GM12873 (cell line): ENCODE data around the gene MSH2.

ENCODE experiments used
- CTCF ChIP-seq: IDR thresholded peaks from 2 replicates; pipeline ENCODE4 v1.5.1; 2012; ENCODE audit warnings: low read depth, mild to moderate bottlenecking, moderate library complexity, low read length, control low read depth; ENCODE audit not compliant: insufficient read depth; ENCODE audit errors: missing control alignments

The MSH2 gene

GRCh38 chr2:47451790-47452189, 48.8 kb downstream of the MSH2 start:
- no peak for TF ChIP-seq CTCF

- TF ChIP-seq CTCF, result no peak
Observed at GRCh38 chr2:47452761-47453160, 49.8 kb downstream of the MSH2 start.

GRCh38 chr2:47455411-47455810, 52.5 kb downstream of the MSH2 start:
- TF ChIP-seq CTCF, result no peak

- TF ChIP-seq CTCF, result no peak
Observed at GRCh38 chr2:47456851-47457250, 53.9 kb downstream of the MSH2 start.

- no peak for TF ChIP-seq CTCF
Observed at GRCh38 chr2:47457268-47457667, 54.3 kb downstream of the MSH2 start.

GRCh38 chr2:47459021-47459420, 56.1 kb downstream of the MSH2 start:
- no peak for TF ChIP-seq CTCF

GRCh38 chr2:47460766-47461165, 57.8 kb downstream of the MSH2 start:
- no peak for TF ChIP-seq CTCF
